ENCODE results near the gene TEX29. TPM values are rescaled to one million over a fixed set of nuclear protein-coding genes. Genes with fewer than 3 reads are reported as not detected.

Gene TEX29
- total RNA-seq, 1 experiment from 2014 or later = not detected

- Histone ChIP-seq H3K9me2 (replicated peaks; ENCODE audit: insufficient read depth, low read length) (no peaks in the 10 kb centered on the region), H3K9me3 (ENCODE audit: low read length) (no peaks in the 10 kb centered on the region), H3K4me1 (ENCODE audit: low read length) (no peaks in the 10 kb centered on the region), H3K27me3 (ENCODE audit: low read length) (no peaks in the 10 kb centered on the region), H3K36me3 (ENCODE audit: insufficient read depth, low read length) (peaks cover 5% of the 10 kb centered on the region; the same call in 1 of the 2 replicates), H3K4me3 (ENCODE audit: low read length) (no peak overlapping the region), H3K9ac (ENCODE audit: low read length) (no peak overlapping the region), H4K20me1 (ENCODE audit: insufficient read depth, low read depth, low read length) (no peaks in the 10 kb centered on the region), H2AFZ (ENCODE audit: low read length) (no peak overlapping the region), H3K79me2 (ENCODE audit: low read length) (no peaks in the 10 kb centered on the region), H3K4me2 (ENCODE audit: low read depth, low read length, poor library complexity, severe bottlenecking) (no peak overlapping the region), H3K27ac (ENCODE audit: low read length) (no peak overlapping the region)
- no peak for DNase-seq
Observed at GRCh38 chr13:111326621-111326965, 6.2 kb downstream of the TEX29 start.

- Histone ChIP-seq H3K4me2 (ENCODE audit: low read depth, low read length, poor library complexity, severe bottlenecking) (no peak overlapping the region), H3K9me3 (ENCODE audit: low read length) (no peaks in the 10 kb centered on the region), H3K79me2 (ENCODE audit: low read length) (no peaks in the 10 kb centered on the region), H4K20me1 (ENCODE audit: insufficient read depth, low read depth, low read length) (no peaks in the 10 kb centered on the region), H3K4me3 (ENCODE audit: low read length) (no peak overlapping the region), H3K9ac (ENCODE audit: low read length) (no peak overlapping the region), H3K9me2 (replicated peaks; ENCODE audit: insufficient read depth, low read length) (no peaks in the 10 kb centered on the region), H3K4me1 (ENCODE audit: low read length) (no peaks in the 10 kb centered on the region), H3K27me3 (ENCODE audit: low read length) (no peaks in the 10 kb centered on the region), H2AFZ (ENCODE audit: low read length) (no peak overlapping the region), H3K27ac (ENCODE audit: low read length) (no peak overlapping the region), H3K36me3 (ENCODE audit: insufficient read depth, low read length) (peaks cover 10% of the 10 kb centered on the region; the same call in 1 of the 2 replicates)
- DNase-seq = no peak
Observed at GRCh38 chr13:111326981-111327642, 6.7 kb downstream of the TEX29 start.

GRCh38 chr13:111327730-111328573, 7.5 kb downstream of the TEX29 start:
- Histone ChIP-seq H3K79me2 (ENCODE audit: low read length) (no peaks in the 10 kb centered on the region), H2AFZ (ENCODE audit: low read length) (no peak overlapping the region), H3K9me2 (replicated peaks; ENCODE audit: insufficient read depth, low read length) (no peaks in the 10 kb centered on the region), H3K4me3 (ENCODE audit: low read length) (no peak overlapping the region), H3K27me3 (ENCODE audit: low read length) (no peaks in the 10 kb centered on the region), H3K36me3 (ENCODE audit: insufficient read depth, low read length) (peaks cover 18% of the 10 kb centered on the region), H3K27ac (ENCODE audit: low read length) (no peak overlapping the region), H3K9me3 (ENCODE audit: low read length) (no peaks in the 10 kb centered on the region), H3K4me2 (ENCODE audit: low read depth, low read length, poor library complexity, severe bottlenecking) (no peak overlapping the region), H3K9ac (ENCODE audit: low read length) (no peak overlapping the region), H4K20me1 (ENCODE audit: insufficient read depth, low read depth, low read length) (no peaks in the 10 kb centered on the region), H3K4me1 (ENCODE audit: low read length) (no peaks in the 10 kb centered on the region)
- DNase-seq = no peak

- H3K9ac ChIP-seq (ENCODE audit: low read length) = no peak overlapping the region
- H4K20me1 ChIP-seq (ENCODE audit: insufficient read depth, low read depth, low read length) = no peaks in the 10 kb centered on the region
- H3K4me1 ChIP-seq (ENCODE audit: low read length) = no peaks in the 10 kb centered on the region
- H3K9me3 ChIP-seq (ENCODE audit: low read length) = no peaks in the 10 kb centered on the region
- no peak overlapping the region for H2AFZ ChIP-seq (ENCODE audit: low read length)
- peaks cover 25% of the 10 kb centered on the region for H3K36me3 ChIP-seq (ENCODE audit: insufficient read depth, low read length)
- no peak overlapping the region for H3K27ac ChIP-seq (ENCODE audit: low read length)
- no peaks in the 10 kb centered on the region for H3K9me2 ChIP-seq (replicated peaks; ENCODE audit: insufficient read depth, low read length)
- H3K4me3 ChIP-seq (ENCODE audit: low read length) = no peak overlapping the region
- H3K27me3 ChIP-seq (ENCODE audit: low read length) = no peaks in the 10 kb centered on the region
- DNase-seq = no peak
- no peak overlapping the region for H3K4me2 ChIP-seq (ENCODE audit: low read depth, low read length, poor library complexity, severe bottlenecking)
- no peaks in the 10 kb centered on the region for H3K79me2 ChIP-seq (ENCODE audit: low read length)
Observed at GRCh38 chr13:111328574-111329410, 8.3 kb downstream of the TEX29 start.

GRCh38 chr13:111329641-111330040, 9.2 kb downstream of the TEX29 start:
- no peak overlapping the region for H3K4me3 ChIP-seq (ENCODE audit: low read length)
- no peaks in the 10 kb centered on the region for H3K27me3 ChIP-seq (ENCODE audit: low read length)
- H3K4me2 ChIP-seq (ENCODE audit: low read depth, low read length, poor library complexity, severe bottlenecking) = no peak overlapping the region
- no peak for DNase-seq
- no peak overlapping the region for H3K9ac ChIP-seq (ENCODE audit: low read length)
- H3K9me3 ChIP-seq (ENCODE audit: low read length) = no peaks in the 10 kb centered on the region
- H4K20me1 ChIP-seq (ENCODE audit: insufficient read depth, low read depth, low read length) = no peaks in the 10 kb centered on the region
- peaks cover 33% of the 10 kb centered on the region for H3K36me3 ChIP-seq (ENCODE audit: insufficient read depth, low read length)
- no peak overlapping the region for H2AFZ ChIP-seq (ENCODE audit: low read length)
- no peak overlapping the region for H3K27ac ChIP-seq (ENCODE audit: low read length)
- H3K9me2 ChIP-seq (replicated peaks; ENCODE audit: insufficient read depth, low read length) = no peaks in the 10 kb centered on the region
- H3K4me1 ChIP-seq (ENCODE audit: low read length) = no peaks in the 10 kb centered on the region; the same call in 1 of the 2 replicates
- no peaks in the 10 kb centered on the region for H3K79me2 ChIP-seq (ENCODE audit: low read length)

- no peak overlapping the region for H2AFZ ChIP-seq (ENCODE audit: low read length)
- DNase-seq = no peak
- peaks cover 35% of the 10 kb centered on the region for H3K36me3 ChIP-seq (ENCODE audit: insufficient read depth, low read length)
- no peaks in the 10 kb centered on the region for H3K79me2 ChIP-seq (ENCODE audit: low read length)
- H3K4me2 ChIP-seq (ENCODE audit: low read depth, low read length, poor library complexity, severe bottlenecking) = no peak overlapping the region
- no peaks in the 10 kb centered on the region for H3K9me3 ChIP-seq (ENCODE audit: low read length)
- no peaks in the 10 kb centered on the region for H3K27me3 ChIP-seq (ENCODE audit: low read length)
- no peaks in the 10 kb centered on the region; the same call in 1 of the 2 replicates for H3K4me1 ChIP-seq (ENCODE audit: low read length)
- no peaks in the 10 kb centered on the region for H3K9me2 ChIP-seq (replicated peaks; ENCODE audit: insufficient read depth, low read length)
- H3K27ac ChIP-seq (ENCODE audit: low read length) = no peak overlapping the region
- no peaks in the 10 kb centered on the region for H4K20me1 ChIP-seq (ENCODE audit: insufficient read depth, low read depth, low read length)
- H3K9ac ChIP-seq (ENCODE audit: low read length) = no peak overlapping the region
- no peak overlapping the region for H3K4me3 ChIP-seq (ENCODE audit: low read length)
Observed at GRCh38 chr13:111330066-111330610, 9.7 kb downstream of the TEX29 start.

- Histone ChIP-seq H3K79me2 (ENCODE audit: low read length) (no peaks in the 10 kb centered on the region), H3K27me3 (ENCODE audit: low read length) (no peaks in the 10 kb centered on the region), H4K20me1 (ENCODE audit: insufficient read depth, low read depth, low read length) (no peaks in the 10 kb centered on the region), H3K9me2 (replicated peaks; ENCODE audit: insufficient read depth, low read length) (no peaks in the 10 kb centered on the region), H3K4me2 (ENCODE audit: low read depth, low read length, poor library complexity, severe bottlenecking) (no peak overlapping the region), H3K4me3 (ENCODE audit: low read length) (no peak overlapping the region), H3K9ac (ENCODE audit: low read length) (no peak overlapping the region), H2AFZ (ENCODE audit: low read length) (no peak overlapping the region), H3K36me3 (ENCODE audit: insufficient read depth, low read length) (peaks cover 67% of the 10 kb centered on the region), H3K9me3 (ENCODE audit: low read length) (no peaks in the 10 kb centered on the region), H3K4me1 (ENCODE audit: low read length) (no peaks in the 10 kb centered on the region; the same call in 1 of the 2 replicates), H3K27ac (ENCODE audit: low read length) (no peak overlapping the region)
- DNase-seq = no peak
Observed at GRCh38 chr13:111335298-111335697, 14.9 kb downstream of the TEX29 start.
